ENCODE results near the gene TASP1.

The TASP1 gene

DNA sequence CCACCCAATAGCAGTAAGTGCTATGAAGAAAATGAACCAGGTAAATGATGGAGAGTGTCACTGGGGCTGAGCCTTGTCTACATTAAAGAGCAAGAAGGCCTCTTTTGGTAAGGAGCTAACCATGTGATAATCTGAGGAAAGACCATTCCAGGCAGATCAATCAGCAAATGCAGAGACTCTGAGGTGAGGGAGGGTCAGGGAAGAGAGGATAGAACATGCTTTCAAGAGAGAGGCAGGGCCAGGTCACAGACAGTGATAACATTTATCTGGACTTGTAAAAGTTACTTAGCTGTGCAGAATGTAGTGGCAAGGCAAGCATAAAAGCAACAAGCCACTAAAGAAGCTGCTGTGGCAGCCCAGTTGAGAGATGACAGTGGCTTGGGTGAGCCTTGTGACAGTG, 197.3 kb downstream of the TASP1 start:
- no peak for DNase-seq (ENCODE audit: low spot score)

DNA sequence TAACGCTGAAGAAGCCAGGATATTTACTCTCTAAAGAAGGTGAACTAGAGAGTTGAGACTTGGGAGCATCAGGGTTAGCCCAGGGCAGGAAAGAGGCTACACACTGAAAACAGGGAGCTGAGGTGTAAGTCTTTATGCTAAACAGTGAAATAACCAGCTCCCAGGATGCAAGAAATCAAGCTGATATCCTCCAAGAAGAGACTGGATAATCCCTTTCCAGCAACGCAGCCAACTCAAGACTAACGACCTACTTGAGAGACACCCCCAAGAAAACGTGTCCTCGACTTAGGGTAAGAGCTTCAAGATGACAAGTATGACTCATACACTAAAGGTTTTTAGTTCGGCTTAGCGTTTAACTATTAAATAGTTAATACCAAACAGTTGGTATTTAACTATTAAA, 202.2 kb downstream of the TASP1 start:
- DNase-seq (ENCODE audit: low spot score), result no peak

DNA sequence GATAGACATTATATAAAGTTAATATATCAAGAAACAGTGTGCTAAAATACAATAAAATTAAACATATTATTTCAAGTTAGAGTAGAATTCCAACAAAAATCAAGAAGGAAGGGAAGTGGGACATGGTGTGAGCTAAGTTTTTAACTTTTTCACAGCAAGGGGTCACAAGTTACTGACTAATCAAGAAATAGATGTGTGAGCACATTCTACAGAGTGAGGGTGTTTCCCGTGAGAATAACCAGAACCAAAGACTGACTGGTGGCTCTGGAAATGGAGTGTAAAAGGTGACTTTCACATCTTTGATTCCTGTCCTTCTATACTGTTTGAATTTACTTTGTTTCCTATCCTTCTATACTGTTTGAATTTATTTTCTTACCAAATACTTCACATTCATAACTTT, 206.6 kb downstream of the TASP1 start:
- no peak for DNase-seq (ENCODE audit: low spot score)

DNA sequence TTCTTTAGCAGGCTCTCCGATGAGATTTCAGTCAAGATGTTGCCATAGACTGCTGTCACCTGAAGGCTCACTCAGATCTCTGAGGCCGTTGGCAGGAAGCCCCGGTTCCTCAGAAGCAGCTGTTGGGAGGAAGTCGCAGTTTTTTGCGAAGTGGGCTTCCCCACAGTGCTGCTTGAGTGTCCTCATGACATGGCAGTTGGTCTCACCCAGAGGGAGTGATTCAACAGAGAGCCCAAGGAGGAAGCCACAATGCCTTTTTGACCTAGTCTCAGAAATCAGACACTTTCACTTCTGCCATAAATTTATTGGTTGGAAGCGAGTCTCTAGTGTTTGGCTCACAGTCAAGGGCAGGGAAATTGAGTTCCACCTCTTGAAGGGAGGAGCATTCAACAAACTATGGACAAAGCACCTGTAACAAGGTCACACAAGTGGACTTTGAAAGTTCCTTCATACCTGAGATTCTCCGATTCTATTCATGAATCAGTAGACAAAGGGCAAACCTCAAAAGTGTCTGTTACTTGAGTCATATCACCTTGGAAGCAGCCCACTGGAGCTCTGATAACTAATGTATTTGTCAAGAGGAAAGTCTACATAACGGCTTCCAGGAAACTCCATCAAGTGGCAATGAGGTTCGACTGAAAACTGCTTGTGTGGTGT, 208.3 kb downstream of the TASP1 start:
- no peak for DNase-seq (ENCODE audit: low spot score)

DNA sequence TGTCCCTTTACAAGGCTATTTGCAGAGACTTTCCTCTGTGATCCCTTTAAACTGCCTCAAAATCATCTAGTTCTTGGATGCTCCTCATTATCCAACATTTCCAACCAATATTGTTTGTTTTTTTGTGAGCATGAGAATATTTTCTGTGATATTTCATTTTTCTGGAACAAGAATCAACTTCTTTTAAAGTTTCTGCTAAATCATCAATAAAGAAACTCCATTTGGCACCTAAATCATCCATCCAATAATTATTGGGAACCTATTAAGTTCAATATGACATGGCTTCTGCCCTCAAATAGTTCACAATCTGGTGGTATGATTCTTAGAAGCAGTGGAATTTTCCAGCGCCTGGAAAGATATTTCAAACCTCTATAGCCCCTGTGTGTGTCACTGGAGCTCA, 210.0 kb downstream of the TASP1 start:
- no peak for DNase-seq (ENCODE audit: low spot score)

DNA sequence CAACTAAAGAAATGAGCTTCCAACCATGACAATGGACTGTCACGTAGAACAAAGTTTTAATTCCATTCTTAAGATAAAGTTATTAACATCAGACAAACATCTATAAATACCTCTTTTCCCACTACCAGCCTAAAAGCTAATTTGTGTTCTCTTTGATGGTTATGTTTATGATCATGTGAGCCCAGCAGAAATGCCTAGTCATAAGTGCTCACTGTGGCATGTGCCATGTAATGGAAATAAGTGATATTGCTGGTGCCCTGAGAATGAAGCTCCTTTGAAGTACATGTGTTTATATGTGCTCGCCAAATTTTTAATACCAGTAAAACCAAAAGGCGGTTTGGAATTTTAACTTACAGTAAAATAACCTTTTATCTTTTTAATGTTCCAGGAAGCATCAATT, 211.9 kb downstream of the TASP1 start:
- no peak for DNase-seq (ENCODE audit: low spot score)

DNA sequence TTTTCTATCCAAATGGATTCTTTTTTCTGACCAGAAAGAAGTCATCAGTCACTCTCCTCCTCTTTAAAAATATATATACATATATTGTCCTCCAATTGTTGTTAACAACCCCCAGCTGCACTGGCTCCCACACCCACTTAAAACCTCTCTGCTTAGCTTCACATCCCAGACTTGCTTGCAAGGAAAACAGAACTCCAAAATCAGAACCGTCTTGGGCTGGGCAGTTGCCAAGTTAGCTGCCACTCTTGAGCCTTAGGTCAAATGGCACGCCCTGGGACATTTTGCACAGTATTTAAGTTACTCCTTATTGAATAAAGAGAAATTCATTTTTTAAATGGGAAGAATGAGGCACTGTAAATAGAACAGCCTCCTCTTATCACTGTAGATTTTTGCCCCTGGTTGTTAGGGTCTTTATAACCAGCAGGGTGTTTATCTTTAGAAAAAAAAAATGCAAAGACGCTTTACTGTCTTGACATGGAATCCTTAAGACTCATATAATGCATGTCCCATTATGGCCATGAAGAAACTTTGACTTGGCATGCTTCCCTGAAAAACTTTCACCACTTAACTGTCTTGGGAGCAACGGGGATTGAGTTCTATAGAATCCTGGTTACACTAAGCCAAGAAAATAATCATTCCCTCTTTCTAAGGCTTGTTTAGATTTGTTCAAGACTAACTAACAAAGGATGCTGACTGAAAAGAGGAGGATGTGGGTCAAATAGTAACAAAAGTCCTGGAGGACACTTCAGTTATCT, 213.2 kb downstream of the TASP1 start:
- no peak for DNase-seq (ENCODE audit: low spot score)

DNA sequence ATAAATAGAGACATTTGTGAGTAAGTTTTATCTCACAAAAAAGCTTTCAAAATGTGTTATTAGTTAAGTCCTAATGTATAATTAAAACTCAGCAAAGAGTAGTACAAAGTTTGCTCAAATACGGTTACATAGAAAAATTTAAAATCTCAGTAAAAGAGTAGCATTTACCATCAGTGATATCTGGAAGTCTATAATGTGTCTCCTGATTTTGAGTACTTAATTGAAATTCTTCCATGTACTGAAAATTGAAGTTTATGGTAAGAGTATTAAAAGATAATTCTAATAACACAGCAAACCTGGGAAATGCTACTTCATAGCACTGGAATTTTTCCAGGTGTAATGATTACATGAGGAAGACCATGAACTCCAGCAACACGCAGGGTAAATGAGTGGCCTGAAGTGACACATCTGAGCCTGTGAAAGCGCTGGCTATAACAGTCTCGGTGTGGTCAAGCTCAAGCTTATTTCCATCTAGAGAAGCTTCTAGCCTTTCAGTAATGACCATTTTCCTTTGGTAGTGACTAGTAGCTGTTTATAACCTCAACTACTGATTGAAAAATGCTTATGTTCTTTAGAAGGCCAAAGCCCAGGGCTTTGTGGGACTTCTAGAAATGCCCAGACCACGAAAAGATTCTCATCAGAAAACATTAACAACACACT, 214.4 kb downstream of the TASP1 start:
- no peak for DNase-seq (ENCODE audit: low spot score)

DNA sequence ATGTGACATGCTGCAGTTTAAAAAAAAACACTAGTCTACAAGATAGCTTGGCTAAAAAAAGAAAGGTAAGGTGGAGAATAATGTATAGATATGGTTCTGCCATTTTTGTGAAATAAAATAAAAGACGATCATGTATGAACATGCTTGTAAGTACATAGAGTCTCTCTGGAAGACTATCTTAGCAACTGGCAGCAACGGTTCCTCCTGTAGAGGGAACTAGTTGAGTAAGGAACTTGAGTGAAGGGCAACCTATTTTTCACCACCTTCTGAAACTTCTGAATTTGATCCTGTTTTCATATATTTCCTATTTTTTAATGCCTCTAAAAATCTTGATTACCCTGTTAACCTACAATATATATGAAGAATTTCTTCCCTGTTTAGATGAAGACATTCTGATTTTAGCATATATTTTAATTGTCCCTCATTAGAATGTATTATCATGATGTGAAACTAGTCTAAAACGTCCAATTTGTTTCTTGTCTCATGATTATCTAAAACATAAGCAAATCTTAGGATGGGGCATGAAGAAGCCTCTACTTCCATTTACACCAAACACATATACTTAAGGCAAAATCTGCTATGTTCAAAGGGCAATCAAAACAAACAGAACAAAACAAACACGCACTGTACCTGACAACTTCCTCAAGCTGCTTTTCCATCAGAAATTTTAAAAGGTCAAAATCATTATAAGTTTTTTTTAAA, 215.1 kb downstream of the TASP1 start:
- no peak for DNase-seq (ENCODE audit: low spot score)

DNA sequence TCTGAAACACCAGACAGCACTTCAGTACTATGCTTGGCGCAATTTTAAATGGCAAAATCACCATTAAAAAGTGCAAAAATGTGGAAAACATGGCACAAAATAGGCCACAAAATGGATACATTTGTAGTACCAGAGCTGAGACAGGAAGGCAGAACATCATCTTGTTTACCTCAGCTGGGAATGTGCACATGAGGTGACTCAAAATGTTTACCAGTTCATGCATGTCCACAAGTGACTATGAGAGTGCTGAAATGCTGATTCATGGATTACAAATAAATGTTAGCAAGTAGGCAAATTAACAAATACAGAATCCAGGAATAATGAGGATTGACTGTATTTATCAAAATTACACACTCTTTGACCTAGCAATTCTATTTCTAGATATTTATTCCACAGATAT, 216.1 kb downstream of the TASP1 start:
- no peak for DNase-seq (ENCODE audit: low spot score)

DNA sequence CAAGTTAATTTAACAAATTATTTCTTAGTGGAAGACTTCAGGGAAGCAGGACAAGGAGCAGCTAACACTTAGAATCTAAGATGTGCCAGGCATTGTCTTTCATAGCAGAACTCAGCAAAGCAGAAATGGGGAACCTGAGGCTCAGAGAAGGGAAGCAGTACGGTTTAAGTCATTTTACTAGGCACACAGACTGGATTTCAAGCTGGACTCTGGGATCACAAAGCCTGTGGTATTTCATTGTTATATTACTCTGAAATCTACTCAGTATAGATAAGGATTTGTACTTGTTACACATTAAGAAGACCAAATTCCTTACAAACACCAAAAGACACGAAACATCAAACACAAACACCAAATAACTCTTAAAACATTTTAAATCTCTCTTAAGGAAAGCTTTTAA, 218.1 kb downstream of the TASP1 start:
- DNase-seq (ENCODE audit: low spot score), result no peak

DNA sequence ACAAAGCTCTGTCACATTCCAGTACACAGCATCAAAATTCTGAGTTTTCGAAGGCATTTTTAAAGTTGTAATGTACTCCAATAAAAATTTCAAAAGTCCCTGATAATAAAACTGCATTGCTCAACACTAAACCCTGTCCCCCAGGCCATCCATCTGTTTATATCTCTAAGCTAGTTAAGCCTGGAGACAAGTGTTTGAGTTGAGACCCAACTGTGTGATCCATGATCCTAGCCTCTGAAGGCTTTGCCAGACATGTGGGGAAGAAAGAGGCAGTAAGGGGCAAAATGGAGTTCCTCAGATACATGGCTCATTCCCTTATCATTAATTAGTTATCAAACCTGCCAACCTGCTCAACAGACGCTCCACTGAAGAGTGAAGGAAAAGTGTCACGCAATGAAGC, 219.3 kb downstream of the TASP1 start:
- DNase-seq (ENCODE audit: low spot score), result no peak

DNA sequence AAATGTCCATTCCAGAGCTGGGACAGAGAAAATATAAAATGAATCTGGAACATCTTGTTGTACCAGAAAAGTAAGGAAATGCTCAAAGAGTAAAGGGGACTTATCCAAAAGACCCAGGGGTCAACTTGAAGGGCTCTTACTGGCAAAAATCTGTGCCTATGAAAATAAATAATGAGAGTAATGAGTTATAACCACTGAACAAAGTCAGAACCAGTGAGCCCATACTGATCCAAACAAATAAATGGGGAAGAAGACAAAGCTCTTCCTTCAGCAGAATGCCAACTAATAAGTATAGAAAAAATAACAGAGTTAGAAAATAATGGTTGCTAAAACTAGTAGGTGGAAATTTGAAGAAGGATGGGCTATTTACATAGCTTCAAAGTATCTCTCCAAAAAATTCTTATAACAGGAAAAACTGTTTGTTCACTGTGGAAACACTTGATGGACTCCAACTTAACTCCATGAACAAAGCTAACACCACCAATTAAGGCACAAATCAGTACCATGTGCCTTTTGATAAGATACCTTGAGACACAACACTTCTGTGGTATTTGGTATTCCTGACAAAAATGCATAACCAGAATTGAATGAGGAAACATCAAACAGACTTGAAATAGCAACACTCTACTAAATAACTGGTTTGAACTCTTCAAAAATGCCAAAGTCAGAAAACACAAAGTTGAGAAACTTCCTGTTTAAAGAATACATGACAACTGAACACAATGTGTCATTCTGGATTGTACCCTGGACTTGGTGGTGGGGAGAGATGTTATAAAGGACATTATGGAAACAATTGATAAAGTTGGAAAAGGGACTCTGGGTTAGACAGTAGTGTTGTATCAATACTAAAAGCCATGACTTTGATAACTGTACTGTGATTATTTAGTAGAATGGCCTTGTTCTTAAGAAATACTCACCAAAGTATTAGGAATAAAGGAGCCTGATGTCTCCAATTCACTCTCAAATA, 220.2 kb downstream of the TASP1 start:
- no peak for DNase-seq (ENCODE audit: low spot score)

DNA sequence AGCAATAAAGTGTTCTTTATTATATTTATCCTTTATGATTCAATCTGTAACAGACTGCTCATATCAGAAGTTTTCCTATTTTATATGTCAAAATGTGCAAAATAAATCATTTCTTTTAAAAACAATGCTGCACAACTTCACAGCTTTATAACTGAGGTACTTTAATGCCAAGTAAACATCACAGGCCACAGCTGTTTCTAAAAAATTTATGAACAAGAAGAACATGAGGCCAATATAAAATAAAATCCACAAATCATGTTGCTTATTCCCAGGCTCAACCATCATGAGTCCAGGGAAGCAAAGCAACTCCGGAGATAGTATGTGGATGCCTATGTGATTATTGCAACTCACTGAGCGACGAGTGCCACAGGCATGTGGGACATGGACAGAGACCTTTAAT, 222.2 kb downstream of the TASP1 start:
- DNase-seq (ENCODE audit: low spot score), result no peak

DNA sequence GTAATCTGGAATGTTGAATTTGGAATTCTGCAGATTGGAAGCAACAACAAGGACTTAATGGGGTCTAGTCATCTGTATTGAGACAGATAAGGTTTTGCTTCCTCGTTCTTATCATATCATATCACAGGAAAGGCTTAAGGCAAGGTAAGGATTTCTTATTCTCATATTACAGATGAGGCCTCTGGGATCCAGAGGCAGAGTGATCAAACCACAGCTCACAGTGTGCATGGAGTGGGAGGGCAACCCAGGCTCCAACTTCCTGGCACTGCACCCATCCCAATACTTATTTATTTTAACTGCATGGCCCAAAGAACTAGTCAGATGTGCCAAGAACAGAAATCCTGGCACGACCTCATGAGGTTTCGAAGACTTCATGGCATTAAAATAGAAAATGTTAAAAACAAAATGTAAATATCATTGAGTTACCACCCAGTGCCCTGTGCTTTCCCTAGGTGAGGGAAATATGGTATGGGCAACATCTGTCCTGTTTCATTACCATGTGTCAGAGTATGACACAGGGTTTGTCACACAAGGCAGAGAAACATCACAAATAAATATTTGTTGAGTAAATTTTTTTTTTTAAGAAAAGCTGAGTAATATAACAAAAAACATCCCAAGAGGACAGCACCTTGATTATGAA, 225.8 kb downstream of the TASP1 start:
- DNase-seq (ENCODE audit: low spot score), result no peak

DNA sequence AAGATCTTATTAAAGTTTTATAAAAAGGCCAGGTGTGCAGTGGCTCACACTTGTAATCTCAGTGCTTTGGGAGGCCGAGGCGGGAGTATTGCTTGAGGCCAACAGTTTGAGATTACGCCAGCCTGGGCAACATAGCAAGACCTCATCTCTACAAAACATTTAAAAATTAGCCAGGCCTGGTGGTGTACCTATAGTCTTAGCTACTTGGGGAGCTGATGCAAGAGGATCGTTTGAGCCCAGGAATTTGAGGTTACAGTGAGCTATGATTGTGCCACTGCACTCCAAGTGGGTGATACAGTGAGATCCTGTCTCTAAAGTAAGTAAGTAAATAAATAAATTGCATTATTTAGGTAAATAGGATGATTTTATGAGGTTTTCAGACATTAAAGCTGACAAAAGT, 234.4 kb downstream of the TASP1 start:
- no peak for DNase-seq (ENCODE audit: low spot score)

DNA sequence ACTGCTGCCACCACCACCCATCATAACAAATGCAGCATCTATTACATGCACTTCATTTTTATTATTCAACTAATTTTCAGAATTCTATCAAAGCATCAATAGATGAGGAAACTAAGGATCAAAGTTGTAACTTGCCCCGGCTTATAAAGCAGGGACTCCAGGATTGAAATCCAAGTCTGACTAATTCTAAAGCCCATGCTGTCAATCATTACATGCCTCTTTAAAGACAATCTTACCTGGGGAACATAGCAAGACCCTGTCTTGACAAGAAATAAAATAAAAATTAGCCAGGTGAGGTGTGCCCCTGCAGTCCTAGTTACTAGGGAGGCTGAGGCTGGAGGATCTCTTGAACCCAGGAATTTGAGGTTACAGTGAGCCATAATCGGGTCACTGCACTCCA, 235.3 kb downstream of the TASP1 start:
- DNase-seq (ENCODE audit: low spot score), result no peak

DNA sequence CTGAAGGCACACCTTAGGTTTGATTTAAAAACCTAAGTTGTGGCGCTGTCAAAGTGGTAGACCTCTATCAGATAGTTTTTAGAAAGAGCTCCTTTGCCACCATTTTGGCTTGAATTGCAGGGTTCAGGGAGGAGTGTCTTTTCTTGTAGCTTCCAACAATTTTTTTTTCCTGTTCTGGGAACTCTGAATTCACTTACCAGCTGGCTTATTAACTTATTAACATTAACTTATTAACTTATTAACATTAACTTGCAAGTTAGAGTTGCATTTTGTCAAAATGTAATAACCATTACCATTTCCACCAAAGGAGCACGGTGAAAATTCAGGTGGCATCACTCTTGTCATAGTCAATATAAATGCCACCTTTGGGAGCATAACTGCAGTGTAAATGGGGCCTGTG, 235.7 kb downstream of the TASP1 start:
- no peak for DNase-seq (ENCODE audit: low spot score)

DNA sequence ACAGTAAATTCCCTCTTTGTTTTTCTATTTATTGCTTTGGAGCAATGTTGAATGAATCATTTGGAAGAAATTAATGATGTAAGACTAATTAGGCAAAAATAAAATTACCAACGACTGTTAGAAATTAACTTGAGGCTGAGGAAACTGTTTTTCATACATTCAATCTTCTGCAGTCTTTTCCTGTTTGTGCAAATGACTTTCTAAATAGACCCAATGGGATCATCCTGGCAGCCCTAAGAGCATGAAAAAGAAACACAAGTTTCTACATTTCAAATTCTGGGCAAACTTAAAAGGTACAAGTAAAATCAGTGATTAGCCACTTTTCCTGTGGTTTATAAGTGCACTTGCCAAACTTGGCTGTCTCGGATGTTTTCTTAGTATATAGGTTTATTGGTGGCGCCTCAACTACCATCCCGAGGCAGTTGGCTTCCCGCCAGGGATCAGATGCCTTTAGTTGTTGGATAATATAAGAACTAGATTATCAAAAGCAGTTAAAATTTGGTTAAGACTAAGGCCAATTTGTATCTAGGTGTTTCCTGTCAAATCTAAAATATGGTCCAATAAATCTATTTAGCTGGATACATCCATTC, 236.5 kb downstream of the TASP1 start:
- no peak for DNase-seq (ENCODE audit: low spot score)

DNA sequence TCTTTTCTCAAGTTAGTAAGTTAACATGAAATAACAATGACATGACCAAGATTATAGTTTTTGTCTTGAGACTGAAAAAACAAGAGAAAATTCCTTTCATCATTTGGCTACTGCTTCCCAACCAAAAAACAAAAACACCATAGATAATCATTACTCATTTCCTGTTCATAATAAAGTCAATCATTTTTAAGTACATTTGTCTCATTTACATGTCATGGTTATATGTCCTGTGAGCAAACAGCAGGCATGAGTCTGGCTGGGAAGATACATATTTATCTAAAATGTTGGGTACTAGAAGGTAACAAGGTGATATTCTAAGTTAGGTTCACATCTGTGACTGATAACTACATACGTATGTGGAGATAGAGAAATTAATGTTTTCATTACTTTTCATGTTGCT, 237.1 kb downstream of the TASP1 start:
- no peak for DNase-seq (ENCODE audit: low spot score)

DNA sequence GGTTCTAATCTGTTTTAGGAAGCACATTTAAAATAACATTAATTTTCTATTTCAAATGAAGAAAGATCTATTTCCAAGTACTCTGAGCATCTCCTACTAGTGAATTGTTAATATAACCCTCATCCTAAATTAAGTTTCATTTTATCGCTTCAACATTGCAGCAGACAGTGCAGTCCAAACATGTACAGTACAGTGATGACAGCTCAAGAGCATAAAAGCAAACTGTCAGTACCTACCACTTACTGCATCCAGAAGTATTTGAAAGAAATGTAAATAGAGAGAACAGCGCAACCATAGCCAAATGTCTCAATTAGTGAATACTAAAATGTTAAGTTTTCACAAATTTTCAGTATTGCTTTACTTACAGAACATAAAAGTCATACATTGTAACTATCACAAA, 238.3 kb downstream of the TASP1 start:
- no peak for DNase-seq (ENCODE audit: low spot score)
